Measurements from ENCODE around the gene BCAN.

- TF ChIP-seq, protein P1, sequence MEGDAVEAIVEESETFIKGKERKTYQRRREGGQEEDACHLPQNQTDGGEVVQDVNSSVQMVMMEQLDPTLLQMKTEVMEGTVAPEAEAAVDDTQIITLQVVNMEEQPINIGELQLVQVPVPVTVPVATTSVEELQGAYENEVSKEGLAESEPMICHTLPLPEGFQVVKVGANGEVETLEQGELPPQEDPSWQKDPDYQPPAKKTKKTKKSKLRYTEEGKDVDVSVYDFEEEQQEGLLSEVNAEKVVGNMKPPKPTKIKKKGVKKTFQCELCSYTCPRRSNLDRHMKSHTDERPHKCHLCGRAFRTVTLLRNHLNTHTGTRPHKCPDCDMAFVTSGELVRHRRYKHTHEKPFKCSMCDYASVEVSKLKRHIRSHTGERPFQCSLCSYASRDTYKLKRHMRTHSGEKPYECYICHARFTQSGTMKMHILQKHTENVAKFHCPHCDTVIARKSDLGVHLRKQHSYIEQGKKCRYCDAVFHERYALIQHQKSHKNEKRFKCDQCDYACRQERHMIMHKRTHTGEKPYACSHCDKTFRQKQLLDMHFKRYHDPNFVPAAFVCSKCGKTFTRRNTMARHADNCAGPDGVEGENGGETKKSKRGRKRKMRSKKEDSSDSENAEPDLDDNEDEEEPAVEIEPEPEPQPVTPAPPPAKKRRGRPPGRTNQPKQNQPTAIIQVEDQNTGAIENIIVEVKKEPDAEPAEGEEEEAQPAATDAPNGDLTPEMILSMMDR (IDR thresholded peaks at IDR 0.05): no peak
- no peak for TF ChIP-seq POLR2A (IDR thresholded peaks at IDR 0.05)
Observed at GRCh38 chr1:156592158-156592909, 49.6 kb upstream of the BCAN start.
